GM19438 (cell line): ENCODE results near the gene GCNA.

Experiments
- ATAC-seq: cut with Tn5 transposase; IDR thresholded peaks from one replicate; pipeline ENCODE4 v1.9.1; 2021; ENCODE audit warnings: low read depth; ENCODE audit not compliant: unreplicated experiment

GCNA gene

DNA sequence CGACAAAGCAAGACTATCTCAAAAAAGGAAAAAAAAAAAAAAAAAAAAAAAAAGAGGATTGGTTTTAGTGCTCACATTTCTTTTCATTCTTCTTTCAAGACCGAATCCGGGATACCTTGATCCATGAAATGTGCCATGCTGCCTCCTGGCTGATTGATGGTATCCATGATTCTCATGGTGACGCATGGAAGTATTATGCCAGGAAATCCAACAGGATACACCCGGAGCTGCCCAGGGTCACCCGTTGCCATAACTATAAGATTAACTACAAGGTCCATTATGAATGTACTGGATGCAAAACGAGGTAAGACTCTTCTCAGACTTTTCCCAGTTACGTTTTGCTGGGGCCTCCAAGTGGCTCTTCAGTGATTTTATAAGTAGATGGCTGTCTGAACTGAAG, 34.0 kb downstream of the GCNA start:
- no peak for ATAC-seq

- no peak for ATAC-seq
Observed at GRCh38 chrX:71615056-71615455, 36.8 kb downstream of the GCNA start.

- no peak for ATAC-seq
Observed at GRCh38 chrX:71615954-71616353, 37.7 kb downstream of the GCNA start.

DNA sequence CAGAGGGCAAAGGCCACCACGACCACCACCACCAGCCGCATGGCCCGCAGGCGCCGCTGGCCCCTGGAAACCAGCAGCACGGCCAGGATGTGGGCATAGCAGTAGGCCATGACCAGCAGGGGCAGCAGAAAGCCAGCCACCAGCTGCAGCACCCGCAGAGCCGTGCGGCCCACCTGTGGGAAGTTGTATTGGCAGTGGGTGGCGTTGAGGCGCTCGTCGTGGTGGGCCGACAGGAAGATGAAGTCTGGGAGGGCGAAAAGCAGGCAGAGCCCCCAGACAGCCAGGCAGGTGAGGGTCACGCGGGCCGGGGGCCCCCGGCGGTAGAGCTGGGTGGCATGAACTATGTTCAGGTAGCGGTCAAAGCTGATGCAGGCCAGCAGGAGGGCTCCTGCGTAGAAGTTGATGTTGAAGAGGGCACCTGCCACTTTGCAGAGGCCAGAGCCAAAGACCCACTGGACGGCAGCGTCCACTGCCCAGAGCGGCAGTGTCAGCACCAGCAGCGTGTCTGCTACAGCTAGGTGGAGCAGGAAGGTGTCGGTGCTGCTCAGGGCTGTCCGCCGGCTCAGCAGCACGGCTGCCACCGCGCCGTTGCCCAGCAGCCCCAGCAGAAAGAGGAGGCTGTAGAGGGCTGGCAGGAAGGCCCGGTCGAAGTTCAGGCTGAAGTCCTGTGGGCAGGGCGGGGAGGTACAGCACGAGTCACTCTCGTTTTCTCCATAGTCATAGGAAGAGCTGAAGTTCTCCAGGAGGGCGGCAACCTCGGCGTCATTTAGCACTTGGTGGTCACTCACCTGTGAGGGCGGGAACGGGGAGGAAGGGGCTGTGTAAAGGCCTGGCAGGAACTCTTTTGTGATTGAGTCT, 38.7 kb downstream of the GCNA start:
- ATAC-seq: no peak

- no peak for ATAC-seq
Observed at GRCh38 chrX:71617742-71618141, 39.5 kb downstream of the GCNA start.

- peak; percentile 64 for ATAC-seq
Observed at GRCh38 chrX:71618303-71618721, 40.1 kb downstream of the GCNA start, which contains the start of gene CXCR3. CXCR3 (minus strand) TSS chrX:71618511; CDS start chrX:71618449, 62 bp downstream.

DNA sequence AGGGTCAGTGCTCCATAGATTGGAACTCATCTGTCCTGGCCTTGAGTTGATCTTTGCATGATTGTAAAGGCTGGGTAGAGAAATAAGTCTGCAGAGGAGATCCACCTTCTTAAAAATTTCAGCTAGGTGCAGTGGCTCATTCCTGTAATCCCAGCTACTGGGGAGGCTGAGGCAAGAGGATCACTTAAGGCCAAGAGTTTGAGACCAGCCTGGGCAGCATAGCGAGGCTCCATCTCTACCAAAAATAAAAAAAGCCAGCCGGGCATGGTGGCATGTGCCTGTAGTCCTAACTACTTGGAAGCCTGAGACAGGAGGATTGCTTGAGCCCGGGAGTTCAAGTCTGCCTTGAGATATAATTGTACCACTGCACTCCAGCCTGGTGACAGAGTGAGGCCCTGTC, 40.5 kb downstream of the GCNA start:
- no peak for ATAC-seq

GRCh38 chrX:71619193-71619592, 41.0 kb downstream of the GCNA start:
- ATAC-seq: no peak

GRCh38 chrX:71619986-71620385, 41.7 kb downstream of the GCNA start:
- ATAC-seq: no peak

GRCh38 chrX:71621603-71622002, 43.4 kb downstream of the GCNA start:
- no peak for ATAC-seq

GRCh38 chrX:71622032-71622575, 43.9 kb downstream of the GCNA start:
- no peak for ATAC-seq

DNA sequence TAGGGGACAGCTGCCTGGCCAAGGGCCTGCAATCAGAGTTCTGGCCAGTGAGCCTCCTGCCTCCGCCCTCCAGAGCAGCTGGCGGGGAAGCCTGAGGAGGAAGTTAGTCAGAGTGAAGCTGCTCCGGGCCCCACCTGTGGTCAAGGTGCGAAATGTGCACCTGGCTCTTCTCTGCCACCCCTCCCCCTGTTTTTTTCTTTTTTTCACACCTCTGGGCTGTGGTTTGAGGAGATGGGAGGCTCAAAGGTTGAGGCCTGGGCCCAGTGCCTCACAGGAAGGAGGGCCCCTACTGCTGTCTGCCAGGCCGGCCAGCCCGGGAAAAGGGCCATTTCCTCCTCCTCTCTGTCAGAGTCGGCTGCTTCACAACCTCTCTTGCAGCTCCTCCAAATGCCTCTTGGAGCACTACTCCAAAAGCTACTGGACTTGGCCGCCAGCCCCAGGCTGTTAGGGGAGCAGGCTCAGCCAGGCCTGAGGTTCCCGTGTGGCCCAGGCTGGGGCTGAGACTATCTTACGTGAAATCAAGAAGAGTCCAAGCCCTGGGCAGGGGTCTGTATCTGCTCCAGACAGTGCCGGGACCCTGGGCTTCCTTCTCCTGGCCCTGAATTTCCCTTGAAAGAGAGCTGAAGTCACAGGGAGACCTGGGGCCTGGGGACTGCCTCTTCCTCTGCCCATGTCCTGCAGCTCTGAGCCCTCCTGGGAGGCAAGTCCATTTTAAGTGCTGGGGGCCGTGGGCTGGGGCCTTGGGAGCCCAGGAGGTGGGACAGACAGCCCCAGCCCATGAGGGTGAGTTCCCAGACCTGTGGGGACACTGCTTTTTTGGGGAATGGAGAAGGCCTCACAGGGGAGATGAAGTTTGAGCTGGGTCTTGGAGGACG, 44.6 kb downstream of the GCNA start:
- peak; percentile 47 for ATAC-seq

GRCh38 chrX:71623714-71624113, 45.5 kb downstream of the GCNA start:
- no peak for ATAC-seq

GRCh38 chrX:71625471-71625870, 47.2 kb downstream of the GCNA start:
- ATAC-seq: no peak

DNA sequence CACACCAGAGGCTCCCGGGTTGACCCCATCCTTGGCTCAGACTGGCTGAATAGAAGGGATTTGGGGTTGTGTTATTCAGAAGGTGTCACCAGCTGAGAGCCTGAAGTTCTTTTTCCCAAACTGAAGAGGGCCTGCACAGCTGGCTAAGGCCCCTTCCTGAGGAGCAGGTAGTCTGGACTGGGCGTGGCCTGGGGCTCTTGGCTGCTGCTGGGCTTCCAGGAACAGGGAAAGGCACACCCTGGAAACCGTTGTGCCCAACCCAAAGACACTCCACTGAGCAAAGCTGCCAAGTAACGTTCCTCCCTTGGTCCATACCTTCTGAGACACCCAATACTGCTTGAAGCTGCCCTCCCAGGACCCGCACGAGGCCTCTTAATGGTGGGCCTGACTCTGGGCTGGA, 48.3 kb downstream of the GCNA start:
- ATAC-seq: no peak

- ATAC-seq: no peak
Observed at GRCh38 chrX:71627588-71628404, 49.6 kb downstream of the GCNA start.

DNA sequence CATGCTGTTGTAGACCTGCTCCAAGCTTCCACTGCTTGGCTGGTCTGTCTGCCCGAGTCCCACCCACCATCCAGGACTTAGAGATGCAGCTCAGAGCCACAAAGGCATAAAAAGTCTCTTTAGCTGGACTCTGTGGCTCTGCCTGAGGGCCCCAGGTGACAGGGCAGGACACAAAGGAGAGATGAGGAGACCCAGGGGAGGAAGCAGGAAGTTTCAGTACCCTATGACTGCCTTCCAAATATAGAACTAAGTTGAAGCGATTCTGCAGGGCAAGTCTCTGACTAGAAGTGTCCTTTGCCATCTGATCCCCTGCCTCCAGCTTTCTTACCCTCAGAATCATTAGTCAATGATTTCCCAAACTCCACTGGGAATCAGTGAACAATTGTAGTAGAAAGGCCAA, 51.2 kb downstream of the GCNA start:
- peak; percentile 75 for ATAC-seq

GRCh38 chrX:71632923-71633657, 54.9 kb downstream of the GCNA start:
- peak; percentile 43 for ATAC-seq

DNA sequence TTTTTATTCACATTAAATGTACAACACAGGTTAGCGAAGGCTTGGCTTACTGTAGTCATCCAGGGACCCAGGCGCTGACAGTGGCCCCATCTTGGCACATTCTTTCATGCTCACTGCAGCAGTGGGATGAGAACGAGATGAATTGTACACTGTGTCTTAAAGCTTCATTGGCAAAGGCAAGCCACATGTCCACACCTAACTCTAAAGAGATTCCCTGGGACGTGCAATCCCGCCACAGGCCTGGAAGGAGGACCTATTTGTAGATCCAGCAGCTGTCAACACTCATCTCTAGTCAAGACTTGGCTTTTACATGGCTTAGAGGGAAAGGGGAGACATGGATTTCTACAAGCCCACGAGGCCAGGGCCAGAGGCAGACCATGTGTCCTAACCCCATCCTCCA, 56.1 kb downstream of the GCNA start:
- ATAC-seq: no peak
